K562 treated with DMSO at 1 percent for 12 hours (cell line): ENCODE data around the gene ACO2. TPM values are rescaled to one million over a fixed set of nuclear protein-coding genes. Genes with fewer than 3 reads are reported as not detected.

ENCODE experiments used
- total RNA-seq: library from RNA; unstranded; fragments of 300-600 nt; gene quantifications from 2 replicates; pipeline ENCODE4 v1.2.3, GENCODE V29; 2022; ENCODE audit not compliant: insufficient read depth

ACO2 gene
- 61.7 and 100 TPM in 2 replicates for total RNA-seq

GRCh38 chr22:41468381-41469217 is at the start of gene ACO2, which contains the start of gene PHF5A:
Gene ACO2, plus strand, starts transcription at chr22:41469117. Its CDS starts 30 bp downstream, at chr22:41469147.
Gene PHF5A, minus strand, starts transcription at chr22:41468692. Its CDS starts 39 bp downstream, at chr22:41468653.

GRCh38 chr22:41446639-41447434 is 22.1 kb upstream of the ACO2 start, which contains the start of gene TOB2:
Gene TOB2, minus strand, starts transcription at chr22:41446801. Its CDS starts 9,456 bp downstream, at chr22:41437345.

GRCh38 chr22:41543854-41544670 is 75.1 kb downstream of the ACO2 start, which contains the start of gene POLR3H:
Gene POLR3H, minus strand, starts transcription at chr22:41544470. Its CDS starts 369 bp downstream, at chr22:41544101.

Other genes starting within 250 kb of the ACO2 start
- not detected in 2 replicates for gene CHADL, start 228.2 kb upstream of the ACO2 start, total RNA-seq
- gene RANGAP1, start 182.9 kb upstream of the ACO2 start, total RNA-seq: 108 and 109 TPM in 2 replicates
- 11.8 and 31.3 TPM in 2 replicates for gene ZC3H7B, start 167.6 kb upstream of the ACO2 start, total RNA-seq
- 0.45 and 0.52 TPM in 2 replicates for gene TEF, start 87.2 kb upstream of the ACO2 start, total RNA-seq
- gene TOB2, start 22.3 kb upstream of the ACO2 start, total RNA-seq: 6.2 and 21.4 TPM in 2 replicates
- 37.8 and 46.8 TPM in 2 replicates for gene PHF5A, start 425 bp upstream of the ACO2 start, total RNA-seq
- 13.9 and 15.3 TPM in 2 replicates for gene POLR3H, start 75.4 kb downstream of the ACO2 start, total RNA-seq
- gene CSDC2, start 91.9 kb downstream of the ACO2 start, total RNA-seq: not detected in 2 replicates
- gene PMM1, start 120.7 kb downstream of the ACO2 start, total RNA-seq: 53.2 and 68.0 TPM in 2 replicates
- 11.9 and 22.8 TPM in 2 replicates for gene DESI1, start 151.9 kb downstream of the ACO2 start, total RNA-seq
- gene XRCC6, start 152.2 kb downstream of the ACO2 start, total RNA-seq: 231 and 282 TPM in 2 replicates
- gene SNU13, start 219.8 kb downstream of the ACO2 start, total RNA-seq: 98.9 and 105 TPM in 2 replicates
- gene MEI1, start 230.4 kb downstream of the ACO2 start, total RNA-seq: 0.81 TPM in 1 of 2 replicates, not detected in the other